GM18498 (cell line): ENCODE measurements around the gene GJB4.
"Not testable (repeated sequence)": the region's sequence is repeated elsewhere in the genome, so short reads cannot be mapped to it uniquely, and the experiment has no call there.

Source experiments
- ATAC-seq: cut with Tn5 transposase; IDR thresholded peaks from one replicate; pipeline ENCODE4 v1.9.1; 2021; ENCODE audit warnings: mild to moderate bottlenecking, moderate library complexity; ENCODE audit not compliant: unreplicated experiment

The GJB4 gene

GRCh38 chr1:34794790-34795180, 35.2 kb downstream of the GJB4 start:
- no peak for ATAC-seq

GRCh38 chr1:34795916-34796315, 36.4 kb downstream of the GJB4 start:
- ATAC-seq: no peak

DNA sequence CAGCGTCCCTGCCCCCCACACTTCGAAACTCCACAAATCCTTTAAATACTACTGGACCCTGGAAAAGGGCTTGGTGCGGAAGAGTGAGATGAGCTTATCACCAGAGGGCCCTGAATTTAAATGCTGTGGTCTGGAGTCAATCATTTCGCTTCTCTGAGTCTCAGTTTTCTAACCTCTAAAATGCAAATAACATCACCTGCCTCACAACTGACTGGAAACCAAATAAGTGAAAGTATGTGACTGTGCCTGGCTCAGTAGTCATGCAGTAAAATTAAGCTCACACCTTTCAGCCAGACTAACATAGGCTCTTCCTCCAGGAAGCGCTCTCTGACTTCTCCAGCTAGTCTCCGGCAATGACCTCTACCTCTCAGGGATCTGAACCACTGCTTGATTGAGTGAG, 37.5 kb downstream of the GJB4 start:
- peak; percentile 74 for ATAC-seq

- no peak for ATAC-seq
Observed at GRCh38 chr1:34800214-34800613, 40.7 kb downstream of the GJB4 start.

DNA sequence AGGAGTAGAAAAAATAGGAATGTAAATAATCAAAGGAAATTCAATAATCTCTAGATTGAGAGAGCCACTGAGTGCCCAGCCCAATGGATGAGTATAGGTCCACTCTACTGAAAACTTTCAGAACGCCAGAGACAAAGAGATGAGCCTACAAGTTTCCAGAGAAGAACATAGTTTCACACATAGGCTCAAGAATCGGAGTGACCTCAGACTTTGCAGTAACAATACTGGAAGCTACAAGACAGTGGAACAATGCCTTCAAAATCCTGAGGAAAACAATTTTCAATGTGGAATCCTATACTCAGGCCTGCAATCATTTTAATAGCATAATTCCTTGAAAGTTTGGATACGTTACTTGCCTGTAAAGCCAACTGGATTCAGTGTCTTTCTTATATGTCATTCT, 44.2 kb downstream of the GJB4 start:
- ATAC-seq: no peak

GRCh38 chr1:34806396-34806795, 46.9 kb downstream of the GJB4 start:
- no peak for ATAC-seq

- no peak for ATAC-seq
Observed at GRCh38 chr1:34808051-34808810, 48.7 kb downstream of the GJB4 start.

- ATAC-seq: not testable (repeated sequence)
Observed at GRCh38 chr1:34810781-34811180, 51.2 kb downstream of the GJB4 start.
